ENCODE results near the gene SPTLC1.
"Not testable (repeated sequence)": the region's sequence is repeated elsewhere in the genome, so short reads cannot be mapped to it uniquely, and the experiment has no call there.

Gene SPTLC1

DNA sequence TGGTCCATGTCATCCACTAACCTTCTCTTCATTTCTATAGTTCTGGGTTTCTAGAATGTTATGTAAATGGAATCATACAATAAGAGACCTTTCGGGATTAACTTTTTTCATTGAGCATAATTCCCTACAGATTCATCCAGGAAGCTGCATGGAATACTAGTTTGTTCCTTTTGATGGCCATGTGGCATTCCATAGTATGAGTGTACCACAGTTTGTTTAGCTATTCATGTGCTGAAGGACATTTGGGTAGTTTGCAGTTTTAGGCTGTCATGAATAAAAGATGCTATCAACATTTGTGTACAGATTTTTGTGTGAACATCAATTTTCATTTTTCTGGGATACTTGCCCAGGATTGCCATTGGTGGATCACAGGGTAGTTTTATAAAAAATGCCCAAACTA is 6.8 kb upstream of the SPTLC1 start:
- no peak overlapping the region for H3K27ac ChIP-seq
- no peak for DNase-seq
- no peaks in the 10 kb centered on the region for H3K36me3 ChIP-seq
- H3K27me3 ChIP-seq (ENCODE audit: insufficient read depth, low read depth, severe bottlenecking): no peaks in the 10 kb centered on the region
- no peak overlapping the region for H3K4me3 ChIP-seq (ENCODE audit: low read depth, low read length)
- TF ChIP-seq, protein P1, sequence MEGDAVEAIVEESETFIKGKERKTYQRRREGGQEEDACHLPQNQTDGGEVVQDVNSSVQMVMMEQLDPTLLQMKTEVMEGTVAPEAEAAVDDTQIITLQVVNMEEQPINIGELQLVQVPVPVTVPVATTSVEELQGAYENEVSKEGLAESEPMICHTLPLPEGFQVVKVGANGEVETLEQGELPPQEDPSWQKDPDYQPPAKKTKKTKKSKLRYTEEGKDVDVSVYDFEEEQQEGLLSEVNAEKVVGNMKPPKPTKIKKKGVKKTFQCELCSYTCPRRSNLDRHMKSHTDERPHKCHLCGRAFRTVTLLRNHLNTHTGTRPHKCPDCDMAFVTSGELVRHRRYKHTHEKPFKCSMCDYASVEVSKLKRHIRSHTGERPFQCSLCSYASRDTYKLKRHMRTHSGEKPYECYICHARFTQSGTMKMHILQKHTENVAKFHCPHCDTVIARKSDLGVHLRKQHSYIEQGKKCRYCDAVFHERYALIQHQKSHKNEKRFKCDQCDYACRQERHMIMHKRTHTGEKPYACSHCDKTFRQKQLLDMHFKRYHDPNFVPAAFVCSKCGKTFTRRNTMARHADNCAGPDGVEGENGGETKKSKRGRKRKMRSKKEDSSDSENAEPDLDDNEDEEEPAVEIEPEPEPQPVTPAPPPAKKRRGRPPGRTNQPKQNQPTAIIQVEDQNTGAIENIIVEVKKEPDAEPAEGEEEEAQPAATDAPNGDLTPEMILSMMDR (IDR thresholded peaks at IDR 0.05; ENCODE audit: low read depth, low read length): no peak
- no peaks in the 10 kb centered on the region for H3K9me3 ChIP-seq (ENCODE audit: severe bottlenecking)

DNA sequence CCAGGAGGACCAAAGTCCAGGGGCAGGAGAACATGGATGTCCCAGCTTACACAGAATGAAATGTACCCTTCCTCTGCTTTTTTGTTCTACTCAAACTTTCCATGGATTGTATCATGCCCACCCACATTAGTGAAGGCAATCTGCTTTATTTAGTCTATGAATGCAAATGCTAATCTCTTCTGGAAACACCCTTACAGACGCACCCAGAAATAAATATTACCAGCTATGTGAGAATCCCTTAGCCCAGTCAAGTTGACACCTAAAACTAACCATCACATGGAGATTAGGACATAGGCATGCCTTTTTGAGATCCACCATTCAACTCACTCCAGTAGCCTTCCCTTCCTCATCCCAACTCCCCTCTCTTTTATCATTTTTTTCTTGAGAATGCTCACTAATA is 6.1 kb upstream of the SPTLC1 start:
- TF ChIP-seq, protein P1 (IDR thresholded peaks at IDR 0.05; ENCODE audit: low read depth, low read length): no peak
- Histone ChIP-seq H3K36me3 (no peaks in the 10 kb centered on the region), H3K27me3 (ENCODE audit: insufficient read depth, low read depth, severe bottlenecking) (no peaks in the 10 kb centered on the region), H3K9me3 (ENCODE audit: severe bottlenecking) (no peaks in the 10 kb centered on the region), H3K27ac (no peak overlapping the region), H3K4me3 (ENCODE audit: low read depth, low read length) (no peak overlapping the region)
- DNase-seq: no peak

DNA sequence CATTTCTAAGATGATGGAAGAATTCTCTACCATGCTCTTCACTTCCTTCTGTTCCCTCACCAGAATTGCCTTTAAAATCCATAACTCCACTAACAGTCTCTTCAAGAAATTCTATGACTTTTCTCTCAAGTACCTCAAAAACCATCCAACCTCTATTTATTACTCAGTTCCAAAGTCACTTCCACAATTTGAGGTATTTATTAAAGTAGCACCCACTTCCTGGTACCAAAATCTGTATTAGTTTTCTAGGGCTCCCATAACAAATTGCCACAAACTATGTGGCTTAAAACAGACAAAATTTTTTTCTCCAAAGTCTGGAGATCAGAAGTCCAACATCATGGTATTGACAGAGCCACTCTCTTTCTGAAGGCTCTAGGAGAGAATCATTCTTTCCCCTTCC is 4.9 kb upstream of the SPTLC1 start:
- no peaks in the 10 kb centered on the region for H3K27me3 ChIP-seq (ENCODE audit: insufficient read depth, low read depth, severe bottlenecking)
- H3K4me3 ChIP-seq (ENCODE audit: low read depth, low read length): no peak overlapping the region
- H3K27ac ChIP-seq: no peak overlapping the region
- TF ChIP-seq, protein P1 (IDR thresholded peaks at IDR 0.05; ENCODE audit: low read depth, low read length): no peak
- DNase-seq: no peak
- no peaks in the 10 kb centered on the region for H3K9me3 ChIP-seq (ENCODE audit: severe bottlenecking)
- no peaks in the 10 kb centered on the region for H3K36me3 ChIP-seq

DNA sequence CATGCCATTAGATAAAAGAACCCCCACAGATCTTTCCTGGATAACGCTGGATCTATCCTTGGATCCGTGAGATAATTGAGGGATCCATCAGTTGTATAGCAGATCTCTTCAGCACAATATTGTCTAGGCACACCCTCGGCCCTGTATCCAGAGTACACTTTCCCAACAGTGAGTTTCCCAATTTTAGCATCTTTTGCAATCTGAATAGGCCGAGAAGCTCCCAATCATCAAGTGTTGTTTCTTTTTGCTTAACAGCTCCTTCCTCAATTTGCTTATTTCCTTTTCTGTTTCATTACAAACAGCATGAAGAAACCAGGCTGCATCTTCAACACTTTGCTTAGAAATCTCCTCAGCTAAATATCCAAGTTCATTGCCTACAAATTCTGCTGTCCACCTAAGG is 4.4 kb upstream of the SPTLC1 start:
- Histone ChIP-seq H3K36me3 (no peaks in the 10 kb centered on the region), H3K27me3 (ENCODE audit: insufficient read depth, low read depth, severe bottlenecking) (no peaks in the 10 kb centered on the region), H3K9me3 (ENCODE audit: severe bottlenecking) (no peaks in the 10 kb centered on the region), H3K4me3 (ENCODE audit: low read depth, low read length) (no peak overlapping the region), H3K27ac (no peak overlapping the region)
- no peak for DNase-seq
- TF ChIP-seq, protein P1 (IDR thresholded peaks at IDR 0.05; ENCODE audit: low read depth, low read length): no peak

DNA sequence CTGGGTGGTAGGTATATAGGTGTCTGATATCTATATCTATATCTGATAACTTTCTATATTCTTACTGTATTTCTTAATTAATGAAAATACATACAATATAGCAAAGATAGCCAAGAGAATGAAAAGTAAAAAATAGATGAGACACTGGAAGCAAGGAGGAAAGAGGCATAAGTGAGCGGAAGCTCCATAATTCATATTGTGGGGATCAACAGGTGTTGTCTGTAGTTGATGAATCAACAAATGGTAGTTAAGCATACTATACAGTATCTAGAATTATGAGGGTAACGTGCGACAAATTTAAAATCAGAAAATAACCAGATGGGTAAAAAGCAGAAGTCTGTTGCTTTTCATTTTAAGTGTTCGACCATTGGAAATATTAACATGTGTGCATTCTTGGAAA is 7.1 kb downstream of the SPTLC1 start:
- H3K27me3 ChIP-seq (ENCODE audit: insufficient read depth, low read depth, severe bottlenecking): no peaks in the 10 kb centered on the region
- no peak overlapping the region for H3K27ac ChIP-seq
- H3K9me3 ChIP-seq (ENCODE audit: severe bottlenecking): no peaks in the 10 kb centered on the region
- TF ChIP-seq, protein P1 (IDR thresholded peaks at IDR 0.05; ENCODE audit: low read depth, low read length): no peak
- H3K4me3 ChIP-seq (ENCODE audit: low read depth, low read length): no peak overlapping the region
- DNase-seq: no peak
- H3K36me3 ChIP-seq: peaks cover 28% of the 10 kb centered on the region

DNA sequence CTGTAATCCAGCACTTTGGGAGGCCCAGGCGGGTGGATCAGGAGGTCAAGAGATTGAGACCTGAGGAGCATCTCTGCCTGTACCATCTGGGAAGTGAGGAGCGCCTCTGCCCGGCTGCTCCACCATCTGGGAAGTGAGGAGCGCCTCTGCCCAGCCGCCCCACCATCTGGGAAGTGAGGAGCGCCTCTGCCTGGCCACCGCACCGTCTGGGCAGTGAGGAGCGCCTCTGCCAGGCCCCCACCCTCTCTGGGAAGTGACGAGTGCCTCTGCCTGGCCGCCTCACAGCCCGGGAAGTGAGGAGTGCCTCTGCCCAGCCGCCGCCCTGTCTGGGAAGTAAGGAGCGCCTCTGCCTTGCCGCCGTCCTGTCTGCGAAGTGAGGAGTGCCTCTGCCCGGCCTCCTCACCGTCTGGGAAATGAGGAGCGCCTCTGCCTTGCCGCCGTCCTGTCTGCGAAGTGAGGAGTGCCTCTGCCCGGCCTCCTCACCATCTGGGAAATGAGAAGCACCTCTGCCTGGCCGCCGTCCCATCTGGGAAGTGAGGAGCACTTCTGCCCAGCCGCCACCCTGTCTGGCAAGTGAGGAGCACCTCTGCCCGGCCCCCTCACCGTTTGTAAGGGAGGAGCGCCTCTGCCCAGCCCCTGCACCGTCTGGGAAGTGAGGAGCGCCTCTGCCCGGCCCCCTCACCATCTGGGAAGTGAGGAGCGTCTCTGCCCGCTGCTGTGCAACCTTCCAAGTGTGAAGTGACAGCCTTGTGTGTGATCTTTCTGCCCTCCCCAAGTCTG is 9.6 kb downstream of the SPTLC1 start:
- not testable (repeated sequence) for H3K36me3 ChIP-seq; H3K9me3 ChIP-seq (ENCODE audit: severe bottlenecking); H3K27me3 ChIP-seq (ENCODE audit: insufficient read depth, low read depth, severe bottlenecking); H3K4me3 ChIP-seq (ENCODE audit: low read depth, low read length); H3K27ac ChIP-seq; DNase-seq

DNA sequence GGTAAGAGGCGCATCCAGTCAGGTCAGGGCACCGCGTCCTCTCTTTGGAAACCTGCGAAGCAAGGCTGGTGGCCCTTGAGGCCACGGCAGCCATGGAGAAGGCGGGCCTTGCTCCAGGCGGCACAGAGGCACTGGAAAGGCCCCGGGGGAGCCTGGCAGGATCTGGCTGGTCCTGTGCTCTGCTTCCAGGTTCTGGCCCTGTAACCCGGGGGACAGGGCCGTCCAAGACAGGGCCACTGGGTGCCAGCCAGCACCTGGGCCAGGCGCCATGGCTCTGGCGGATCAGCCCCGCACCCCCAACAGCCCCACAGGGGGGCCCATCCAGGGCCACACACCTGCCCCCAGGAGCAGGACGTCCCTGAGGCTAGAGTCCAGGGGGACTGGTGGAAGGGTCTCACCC is 11.6 kb downstream of the SPTLC1 start:
- H3K4me3 ChIP-seq (ENCODE audit: low read depth, low read length); H3K36me3 ChIP-seq; H3K27ac ChIP-seq; H3K9me3 ChIP-seq (ENCODE audit: severe bottlenecking); DNase-seq; H3K27me3 ChIP-seq (ENCODE audit: insufficient read depth, low read depth, severe bottlenecking): not testable (repeated sequence)
